HepG2 (cell line): ENCODE data around the gene BMPR1B. TPM values are rescaled to one million over a fixed set of nuclear protein-coding genes. Genes with fewer than 3 reads are reported as not detected.

Source experiments
- ATAC-seq: fragments of 200-7000 bp; cut with Tn5 transposase; 3 replicates; pipeline ENCODE4 v1.9.1; 2020; ENCODE audit warnings: mild to moderate bottlenecking, moderate library complexity
- BruUV-seq: library from RNA; stranded (reverse); fragments of 400-500 nt; replicated peaks from 2 replicates; lab custom pipeline; 2021; lab: Mats Ljungman, UMichigan
- CTCF ChIA-PET: fragments of 300-600 bp; formaldehyde crosslinking; extraction: SDS; loops from one replicate; lab custom pipeline; 2021; ENCODE audit warnings: low total read pairs, inconsistent platforms, low intra/inter-chr PET ratio; lab: Yijun Ruan, JAX
- POLR2A ChIA-PET: fragments of 350-600 bp; sonication (Branson Sonifier 250); formaldehyde crosslinking; loops from one replicate; lab custom pipeline; 2020; ENCODE audit warnings: antibody characterized with exemption, inconsistent platforms; lab: Yijun Ruan, JAX
- DNase-seq: peaks from one replicate; pipeline ENCODE4 v3.0.0-alpha.2; 2015; ENCODE audit warnings: low spot score
- FAIRE-seq: peaks from 3 replicates; lab custom pipeline; 2011; peaks lifted over from hg19 to GRCh38; lab: Jason Lieb, UNC
- H2AFZ ChIP-seq: one replicate; pipeline ENCODE4 v1.6.1; 2011; ENCODE audit warnings: low read length, inconsistent platforms
- H3K27ac ChIP-seq: fragments of 300-600 bp; 3 replicates; pipeline ENCODE4 v1.8.0; 2011; ENCODE audit warnings: mixed run types, mild to moderate bottlenecking, mixed read lengths, low read length, inconsistent platforms; ENCODE audit not compliant: insufficient read depth; ENCODE audit errors: extremely low read length
- H3K27me3 ChIP-seq, 2 experiments: fragments of 200-600 bp in 1 of 2; 2 replicates in 1 of 2; 3 replicates in 1 of 2; pipeline versions ENCODE4 v1.6.0 to v1.8.0; 2011; ENCODE audit warnings: low read length in 2 of 2, mild to moderate bottlenecking in 2 of 2, moderate library complexity in 2 of 2, inconsistent platforms in 1 of 2; ENCODE audit not compliant: insufficient read depth in 2 of 2, control insufficient read depth in 1 of 2
- H3K36me3 ChIP-seq, 2 experiments: fragments of 200-600 bp in 1 of 2; replicated peaks in 1 of 2; 2 replicates in 1 of 2; 3 replicates in 1 of 2; pipeline versions ENCODE4 v1.5.1 to v1.8.0; 2011; ENCODE audit warnings: low read length in 2 of 2, inconsistent platforms in 1 of 2; ENCODE audit not compliant: insufficient read depth in 2 of 2, control insufficient read depth in 1 of 2
- H3K4me1 ChIP-seq: 2 replicates; pipeline ENCODE4 v1.5.1; 2012; ENCODE audit warnings: low read length, inconsistent platforms; ENCODE audit not compliant: insufficient read depth
- H3K4me2 ChIP-seq: 2 replicates; pipeline ENCODE4 v1.6.0; 2011; ENCODE audit warnings: low read depth, low read length, inconsistent platforms
- H3K4me3 ChIP-seq, 3 experiments: fragments of 200-600 bp in 1 of 3; sonication (generic), shearing (Covaris generic) in 1 of 3; replicated peaks in 1 of 3; 2 replicates each; pipeline ENCODE4 v1.5.1; 2011 to 2016; ENCODE audit warnings: low read length in 3 of 3, inconsistent platforms in 2 of 3, low read depth in 2 of 3, mild to moderate bottlenecking in 2 of 3, control low read depth in 1 of 3, mixed read lengths in 1 of 3; ENCODE audit not compliant: insufficient read depth in 1 of 3
- H3K79me2 ChIP-seq: one replicate; pipeline ENCODE4 v1.6.1; 2011; ENCODE audit warnings: low read length, inconsistent platforms; ENCODE audit not compliant: insufficient read depth
- H3K9ac ChIP-seq: 2 replicates; pipeline ENCODE4 v1.6.0; 2011; ENCODE audit warnings: mild to moderate bottlenecking, low read depth, low read length, inconsistent platforms; ENCODE audit not compliant: insufficient read depth
- H3K9me3 ChIP-seq: 2 replicates; pipeline ENCODE4 v1.5.1; 2012; ENCODE audit warnings: mild to moderate bottlenecking, low read length
- H4K20me1 ChIP-seq: 2 replicates; pipeline ENCODE4 v1.6.0; 2011; ENCODE audit warnings: inconsistent platforms, mild to moderate bottlenecking, low read length, moderate library complexity; ENCODE audit not compliant: insufficient read depth
- FOSL1 ChIP-seq: sonication (generic); formaldehyde crosslinking; IDR thresholded peaks from 2 replicates; pipeline ENCODE4 v1.9.0; 2021; ENCODE audit warnings: missing genetic modification reagents, borderline replicate concordance
- ZFY ChIP-seq: sonication (generic); formaldehyde crosslinking; IDR thresholded peaks from 2 replicates; pipeline ENCODE4 v1.4.0; 2020; ENCODE audit warnings: missing genetic modification reagents
- ZNF501 ChIP-seq: sonication (generic); formaldehyde crosslinking; IDR thresholded peaks from 2 replicates; pipeline ENCODE4 v1.5.1; 2020; ENCODE audit warnings: mild to moderate bottlenecking, moderate library complexity, missing genetic modification reagents
- ZNF549 ChIP-seq: sonication (generic); formaldehyde crosslinking; IDR thresholded peaks from 2 replicates; pipeline ENCODE4 v1.5.0; 2020; ENCODE audit warnings: missing genetic modification reagents
- WGBS: methylation state at CpG from one replicate; pipeline ENCODE4 v1.1.6; 2017; ENCODE audit warnings: low lambda C conversion rate; 5-methylcytosine and 5-hydroxymethylcytosine counted together
- in situ Hi-C: cut with HindIII; loops from 2 replicates; pipeline ENCODE4 v1.10.0; 2017; ENCODE audit warnings: low pct_unique_long_range_greater_than_20kb; ENCODE audit not compliant: extremely low pct_ligation_motif_present
- intact Hi-C: fragments of 100-400 bp; cut with micrococcal nuclease; formaldehyde crosslinking; loops from one replicate; pipeline ENCODE4 v1.10.0; 2022; ENCODE audit not compliant: unreplicated experiment
- polyA plus RNA-seq, 8 experiments: library from polyadenylated mRNA; depleted of rRNA in 3 of 8; stranded (reverse) in 7 of 8; unstranded in 1 of 8; fragments of >200 nt; fragmentation: Illumina TruSeq in 4 of 8; extraction: Trizol in 4 of 8; gene quantifications; 2 replicates each; pipeline versions ENCODE4 v1.2.1 to v1.2.3, GENCODE V29; 2011 to 2016; ENCODE audit warnings: low read depth in 4 of 8, missing spikeins in 1 of 8, mixed read lengths in 1 of 8; ENCODE audit not compliant: insufficient read depth in 1 of 8
- total RNA-seq, 5 experiments: library from RNA; depleted of rRNA; stranded (reverse); fragments of >200 nt; fragmentation: Illumina TruSeq; extraction: Trizol; gene quantifications; 2 replicates each; pipeline ENCODE4 v1.2.3, GENCODE V29; 2016; ENCODE audit warnings: low read depth in 1 of 5
- TF ChIP-seq, protein P1 (sequence below): sonication (generic); formaldehyde crosslinking; IDR thresholded peaks from 2 replicates; pipeline ENCODE4 v1.5.0; 2020; ENCODE audit warnings: mild to moderate bottlenecking, missing genetic modification reagents, borderline replicate concordance
- TF ChIP-seq, protein P2 (sequence below): fragments of 450-650 bp; IDR thresholded peaks from 2 replicates; pipeline ENCODE4 v1.6.1; 2017; ENCODE audit warnings: mild to moderate bottlenecking
- TF ChIP-seq, protein P3 (sequence below): sonication (generic); formaldehyde crosslinking; IDR thresholded peaks from 2 replicates; pipeline ENCODE4 v1.4.0; 2020; ENCODE audit warnings: missing genetic modification reagents

The BMPR1B gene
- total and polyA plus RNA-seq, 2 of the 13 experiments (the other 11 are each of a cell fraction or from before 2014, with no cell fraction given) = 0.07 TPM; not detected in 1

DNA sequence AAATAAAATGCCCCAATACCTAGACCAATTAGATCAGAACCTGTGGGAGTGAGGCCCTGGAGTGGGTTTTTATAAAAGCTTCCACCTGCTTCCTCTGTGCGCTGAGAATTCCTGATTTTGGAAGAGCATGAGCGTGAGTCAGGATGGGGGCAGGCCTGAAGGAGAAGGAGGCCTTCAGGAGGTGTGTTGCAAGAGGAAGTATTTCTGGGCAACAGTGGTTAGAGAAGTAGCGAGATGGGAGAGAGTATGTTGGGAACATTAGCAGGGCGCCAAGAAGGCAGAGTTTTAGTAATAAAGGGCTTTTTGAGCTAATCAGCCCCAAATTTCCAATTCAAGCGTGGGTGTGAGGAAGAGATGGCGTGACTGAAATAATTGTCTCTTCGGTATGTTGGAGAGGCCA is 441.2 kb downstream of the BMPR1B start:
- BruUV-seq = no TSS peak
- FAIRE-seq = no peak
- no peak for TF ChIP-seq ZNF501 (CRISPR knock-in tag)
- TF ChIP-seq ZNF549 (CRISPR knock-in tag) = no peak
- no peak for TF ChIP-seq FOSL1 (CRISPR knock-in tag)
- no peak for TF ChIP-seq ZFY (CRISPR knock-in tag)
- TF ChIP-seq, protein P1, sequence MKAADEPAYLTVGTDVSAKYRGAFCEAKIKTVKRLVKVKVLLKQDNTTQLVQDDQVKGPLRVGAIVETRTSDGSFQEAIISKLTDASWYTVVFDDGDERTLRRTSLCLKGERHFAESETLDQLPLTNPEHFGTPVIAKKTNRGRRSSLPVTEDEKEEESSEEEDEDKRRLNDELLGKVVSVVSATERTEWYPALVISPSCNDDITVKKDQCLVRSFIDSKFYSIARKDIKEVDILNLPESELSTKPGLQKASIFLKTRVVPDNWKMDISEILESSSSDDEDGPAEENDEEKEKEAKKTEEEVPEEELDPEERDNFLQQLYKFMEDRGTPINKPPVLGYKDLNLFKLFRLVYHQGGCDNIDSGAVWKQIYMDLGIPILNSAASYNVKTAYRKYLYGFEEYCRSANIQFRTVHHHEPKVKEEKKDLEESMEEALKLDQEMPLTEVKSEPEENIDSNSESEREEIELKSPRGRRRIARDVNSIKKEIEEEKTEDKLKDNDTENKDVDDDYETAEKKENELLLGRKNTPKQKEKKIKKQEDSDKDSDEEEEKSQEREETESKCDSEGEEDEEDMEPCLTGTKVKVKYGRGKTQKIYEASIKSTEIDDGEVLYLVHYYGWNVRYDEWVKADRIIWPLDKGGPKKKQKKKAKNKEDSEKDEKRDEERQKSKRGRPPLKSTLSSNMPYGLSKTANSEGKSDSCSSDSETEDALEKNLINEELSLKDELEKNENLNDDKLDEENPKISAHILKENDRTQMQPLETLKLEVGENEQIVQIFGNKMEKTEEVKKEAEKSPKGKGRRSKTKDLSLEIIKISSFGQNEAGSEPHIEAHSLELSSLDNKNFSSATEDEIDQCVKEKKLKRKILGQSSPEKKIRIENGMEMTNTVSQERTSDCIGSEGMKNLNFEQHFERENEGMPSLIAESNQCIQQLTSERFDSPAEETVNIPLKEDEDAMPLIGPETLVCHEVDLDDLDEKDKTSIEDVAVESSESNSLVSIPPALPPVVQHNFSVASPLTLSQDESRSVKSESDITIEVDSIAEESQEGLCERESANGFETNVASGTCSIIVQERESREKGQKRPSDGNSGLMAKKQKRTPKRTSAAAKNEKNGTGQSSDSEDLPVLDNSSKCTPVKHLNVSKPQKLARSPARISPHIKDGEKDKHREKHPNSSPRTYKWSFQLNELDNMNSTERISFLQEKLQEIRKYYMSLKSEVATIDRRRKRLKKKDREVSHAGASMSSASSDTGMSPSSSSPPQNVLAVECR (CRISPR knock-in tag) = no peak
- TF ChIP-seq, protein P2, sequence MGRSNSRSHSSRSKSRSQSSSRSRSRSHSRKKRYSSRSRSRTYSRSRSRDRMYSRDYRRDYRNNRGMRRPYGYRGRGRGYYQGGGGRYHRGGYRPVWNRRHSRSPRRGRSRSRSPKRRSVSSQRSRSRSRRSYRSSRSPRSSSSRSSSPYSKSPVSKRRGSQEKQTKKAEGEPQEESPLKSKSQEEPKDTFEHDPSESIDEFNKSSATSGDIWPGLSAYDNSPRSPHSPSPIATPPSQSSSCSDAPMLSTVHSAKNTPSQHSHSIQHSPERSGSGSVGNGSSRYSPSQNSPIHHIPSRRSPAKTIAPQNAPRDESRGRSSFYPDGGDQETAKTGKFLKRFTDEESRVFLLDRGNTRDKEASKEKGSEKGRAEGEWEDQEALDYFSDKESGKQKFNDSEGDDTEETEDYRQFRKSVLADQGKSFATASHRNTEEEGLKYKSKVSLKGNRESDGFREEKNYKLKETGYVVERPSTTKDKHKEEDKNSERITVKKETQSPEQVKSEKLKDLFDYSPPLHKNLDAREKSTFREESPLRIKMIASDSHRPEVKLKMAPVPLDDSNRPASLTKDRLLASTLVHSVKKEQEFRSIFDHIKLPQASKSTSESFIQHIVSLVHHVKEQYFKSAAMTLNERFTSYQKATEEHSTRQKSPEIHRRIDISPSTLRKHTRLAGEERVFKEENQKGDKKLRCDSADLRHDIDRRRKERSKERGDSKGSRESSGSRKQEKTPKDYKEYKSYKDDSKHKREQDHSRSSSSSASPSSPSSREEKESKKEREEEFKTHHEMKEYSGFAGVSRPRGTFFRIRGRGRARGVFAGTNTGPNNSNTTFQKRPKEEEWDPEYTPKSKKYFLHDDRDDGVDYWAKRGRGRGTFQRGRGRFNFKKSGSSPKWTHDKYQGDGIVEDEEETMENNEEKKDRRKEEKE = no peak
- TF ChIP-seq, protein P3, sequence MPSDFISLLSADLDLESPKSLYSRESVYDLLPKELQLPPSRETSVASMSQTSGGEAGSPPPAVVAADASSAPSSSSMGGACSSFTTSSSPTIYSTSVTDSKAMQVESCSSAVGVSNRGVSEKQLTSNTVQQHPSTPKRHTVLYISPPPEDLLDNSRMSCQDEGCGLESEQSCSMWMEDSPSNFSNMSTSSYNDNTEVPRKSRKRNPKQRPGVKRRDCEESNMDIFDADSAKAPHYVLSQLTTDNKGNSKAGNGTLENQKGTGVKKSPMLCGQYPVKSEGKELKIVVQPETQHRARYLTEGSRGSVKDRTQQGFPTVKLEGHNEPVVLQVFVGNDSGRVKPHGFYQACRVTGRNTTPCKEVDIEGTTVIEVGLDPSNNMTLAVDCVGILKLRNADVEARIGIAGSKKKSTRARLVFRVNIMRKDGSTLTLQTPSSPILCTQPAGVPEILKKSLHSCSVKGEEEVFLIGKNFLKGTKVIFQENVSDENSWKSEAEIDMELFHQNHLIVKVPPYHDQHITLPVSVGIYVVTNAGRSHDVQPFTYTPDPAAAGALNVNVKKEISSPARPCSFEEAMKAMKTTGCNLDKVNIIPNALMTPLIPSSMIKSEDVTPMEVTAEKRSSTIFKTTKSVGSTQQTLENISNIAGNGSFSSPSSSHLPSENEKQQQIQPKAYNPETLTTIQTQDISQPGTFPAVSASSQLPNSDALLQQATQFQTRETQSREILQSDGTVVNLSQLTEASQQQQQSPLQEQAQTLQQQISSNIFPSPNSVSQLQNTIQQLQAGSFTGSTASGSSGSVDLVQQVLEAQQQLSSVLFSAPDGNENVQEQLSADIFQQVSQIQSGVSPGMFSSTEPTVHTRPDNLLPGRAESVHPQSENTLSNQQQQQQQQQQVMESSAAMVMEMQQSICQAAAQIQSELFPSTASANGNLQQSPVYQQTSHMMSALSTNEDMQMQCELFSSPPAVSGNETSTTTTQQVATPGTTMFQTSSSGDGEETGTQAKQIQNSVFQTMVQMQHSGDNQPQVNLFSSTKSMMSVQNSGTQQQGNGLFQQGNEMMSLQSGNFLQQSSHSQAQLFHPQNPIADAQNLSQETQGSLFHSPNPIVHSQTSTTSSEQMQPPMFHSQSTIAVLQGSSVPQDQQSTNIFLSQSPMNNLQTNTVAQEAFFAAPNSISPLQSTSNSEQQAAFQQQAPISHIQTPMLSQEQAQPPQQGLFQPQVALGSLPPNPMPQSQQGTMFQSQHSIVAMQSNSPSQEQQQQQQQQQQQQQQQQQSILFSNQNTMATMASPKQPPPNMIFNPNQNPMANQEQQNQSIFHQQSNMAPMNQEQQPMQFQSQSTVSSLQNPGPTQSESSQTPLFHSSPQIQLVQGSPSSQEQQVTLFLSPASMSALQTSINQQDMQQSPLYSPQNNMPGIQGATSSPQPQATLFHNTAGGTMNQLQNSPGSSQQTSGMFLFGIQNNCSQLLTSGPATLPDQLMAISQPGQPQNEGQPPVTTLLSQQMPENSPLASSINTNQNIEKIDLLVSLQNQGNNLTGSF (CRISPR knock-in tag) = no peak

More for the DNA sequence above, 441.2 kb downstream of the BMPR1B start:
- POLR2A ChIA-PET = no interaction called here
- Histone ChIP-seq H3K27ac (no peak overlapping the region), H3K4me1 (no peaks in the 10 kb centered on the region), H3K4me2 (no peak overlapping the region), H3K27me3 (peaks cover 0 to 5% of the 10 kb centered on the region in 2 experiments; a peak in 1 of 5 replicates), H3K9ac (no peak overlapping the region), H3K79me2 (no peaks in the 10 kb centered on the region), H3K36me3 (no peaks in the 10 kb centered on the region), H3K9me3 (no peaks in the 10 kb centered on the region), H2AFZ (no peak overlapping the region), H3K4me3 (no peak overlapping the region), H4K20me1 (no peaks in the 10 kb centered on the region)
- no peak for ATAC-seq
- in situ Hi-C loops = no loop called here
- 27% methylated on average over 7 of the region's 7 CpGs for WGBS
- no peak for DNase-seq
- CTCF ChIA-PET = no interaction called here
- intact Hi-C loops = no loop called here
